Activated CD8-positive, alpha-beta T cell treated with anti-CD3 and anti-CD28 coated beads for 36 hours (primary cell): ENCODE results near the gene DENND6B. TPM values are rescaled to one million over a fixed set of nuclear protein-coding genes. Genes with fewer than 3 reads are reported as not detected.

Experiments
- ATAC-seq: fragments of 200-7000 bp; cut with Tn5 transposase; one replicate; pipeline ENCODE4 v1.10.0; 2021; ENCODE audit warnings: mild to moderate bottlenecking, moderate library complexity
- CTCF ChIA-PET: fragments of 350-600 bp; sonication (Branson Sonifier 250); formaldehyde crosslinking; loops from one replicate; lab custom pipeline; 2021; ENCODE audit warnings: antibody characterized with exemption; lab: Charles Lee
- POLR2A ChIA-PET: fragments of 350-600 bp; sonication (Branson Sonifier 250); formaldehyde crosslinking; loops from one replicate; lab custom pipeline; 2021; ENCODE audit warnings: antibody characterized with exemption; lab: Charles Lee
- DNase-seq: peaks from one replicate; pipeline ENCODE4 v3.0.0-alpha.2; 2020
- H3K27ac Mint-ChIP-seq: one replicate; pipeline ENCODE4 v1.8.0; 2021; ENCODE audit warnings: mild to moderate bottlenecking, mixed read lengths
- H3K27me3 Mint-ChIP-seq: one replicate; pipeline ENCODE4 v1.8.0; 2021; ENCODE audit warnings: mixed read lengths
- H3K36me3 Mint-ChIP-seq: one replicate; pipeline ENCODE4 v1.8.0; 2021; ENCODE audit warnings: low read depth, mixed read lengths
- H3K4me1 Mint-ChIP-seq: one replicate; pipeline ENCODE4 v1.8.0; 2021; ENCODE audit warnings: low read depth, mixed read lengths
- H3K4me3 Mint-ChIP-seq: one replicate; pipeline ENCODE4 v1.8.0; 2021; ENCODE audit warnings: mild to moderate bottlenecking, moderate library complexity, mixed read lengths
- H3K9me3 Mint-ChIP-seq: one replicate; pipeline ENCODE4 v1.8.0; 2021; ENCODE audit warnings: mixed read lengths
- intact Hi-C: fragments of 100-400 bp; cut with micrococcal nuclease; formaldehyde crosslinking; loops from one replicate; pipeline ENCODE4 v1.10.0; 2022
- total RNA-seq, 2 experiments: library from RNA; stranded (reverse); gene quantifications; one replicate each; pipeline ENCODE4 v1.2.3, GENCODE V29; 2021
- TF ChIP-seq, protein P1 (sequence below): fragments of 200-600 bp; IDR thresholded peaks from one replicate; pipeline ENCODE4 v1.8.0; 2022; ENCODE audit warnings: antibody characterized with exemption, mild to moderate bottlenecking

The DENND6B gene
- total RNA-seq, 2 experiments from 2014 or later, result 4.6 to 5.3 TPM

GRCh38 chr22:50264946-50265669, 61.7 kb downstream of the DENND6B start:
- CTCF ChIA-PET, result interaction anchor here (1.8 kb wide), 1 partner anchor 13 kb away, joined by 7 read pairs; no protein-coding TSS in a partner anchor
- no peak for ATAC-seq
- no peak for DNase-seq
- POLR2A ChIA-PET, result no interaction called here
- H3K4me3 Mint-ChIP-seq, result no peak overlapping the region
- no peaks in the 10 kb centered on the region for H3K36me3 Mint-ChIP-seq
- TF ChIP-seq, protein P1, sequence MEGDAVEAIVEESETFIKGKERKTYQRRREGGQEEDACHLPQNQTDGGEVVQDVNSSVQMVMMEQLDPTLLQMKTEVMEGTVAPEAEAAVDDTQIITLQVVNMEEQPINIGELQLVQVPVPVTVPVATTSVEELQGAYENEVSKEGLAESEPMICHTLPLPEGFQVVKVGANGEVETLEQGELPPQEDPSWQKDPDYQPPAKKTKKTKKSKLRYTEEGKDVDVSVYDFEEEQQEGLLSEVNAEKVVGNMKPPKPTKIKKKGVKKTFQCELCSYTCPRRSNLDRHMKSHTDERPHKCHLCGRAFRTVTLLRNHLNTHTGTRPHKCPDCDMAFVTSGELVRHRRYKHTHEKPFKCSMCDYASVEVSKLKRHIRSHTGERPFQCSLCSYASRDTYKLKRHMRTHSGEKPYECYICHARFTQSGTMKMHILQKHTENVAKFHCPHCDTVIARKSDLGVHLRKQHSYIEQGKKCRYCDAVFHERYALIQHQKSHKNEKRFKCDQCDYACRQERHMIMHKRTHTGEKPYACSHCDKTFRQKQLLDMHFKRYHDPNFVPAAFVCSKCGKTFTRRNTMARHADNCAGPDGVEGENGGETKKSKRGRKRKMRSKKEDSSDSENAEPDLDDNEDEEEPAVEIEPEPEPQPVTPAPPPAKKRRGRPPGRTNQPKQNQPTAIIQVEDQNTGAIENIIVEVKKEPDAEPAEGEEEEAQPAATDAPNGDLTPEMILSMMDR, result no peak
- H3K4me1 Mint-ChIP-seq, result peaks cover 12% of the 10 kb centered on the region
- peaks cover 15% of the 10 kb centered on the region for H3K27me3 Mint-ChIP-seq
- intact Hi-C loops, result no loop called here
- no peaks in the 10 kb centered on the region for H3K9me3 Mint-ChIP-seq
- no peak overlapping the region for H3K27ac Mint-ChIP-seq

GRCh38 chr22:50264104-50264745, 62.6 kb downstream of the DENND6B start:
- CTCF ChIA-PET, result interaction anchor here (1.5 kb wide), 1 partner anchor 12 kb away, joined by 4 read pairs; no protein-coding TSS in a partner anchor
- Mint-ChIP-seq H3K27me3 (peaks cover 15% of the 10 kb centered on the region), H3K4me3 (no peak overlapping the region), H3K27ac (no peak overlapping the region), H3K9me3 (no peaks in the 10 kb centered on the region), H3K4me1 (peaks cover 9% of the 10 kb centered on the region), H3K36me3 (no peaks in the 10 kb centered on the region)
- ATAC-seq, result no peak
- no peak for DNase-seq
- intact Hi-C loops, result no loop called here
- POLR2A ChIA-PET, result no interaction called here
- TF ChIP-seq, protein P1, result no peak

- TF ChIP-seq, protein P1, result no peak
- CTCF ChIA-PET, result interaction anchor here (1.1 to 1.8 kb wide), 4 partner anchors 10 to 22 kb away, joined by 3 to 7 read pairs (median 4); partner anchors contain the start of gene HDAC10
- no peak for ATAC-seq
Observed at GRCh38 chr22:50262973-50263617, 63.7 kb downstream of the DENND6B start.

GRCh38 chr22:50262460-50262911, 64.3 kb downstream of the DENND6B start:
- Mint-ChIP-seq H3K36me3 (no peaks in the 10 kb centered on the region), H3K27ac (no peak overlapping the region), H3K4me1 (peaks cover 6% of the 10 kb centered on the region), H3K4me3 (peak overlapping the region; percentile 61), H3K9me3 (no peaks in the 10 kb centered on the region), H3K27me3 (peaks cover 20% of the 10 kb centered on the region)
- ATAC-seq (peak; percentile 38), DNase-seq (peak; percentile 57)
- TF ChIP-seq, protein P1, result no peak
- POLR2A ChIA-PET, result interaction anchor here (0.9 to 1.9 kb wide), 2 partner anchors 17 to 18 kb away, joined by 3 to 6 read pairs; no protein-coding TSS in a partner anchor
- CTCF ChIA-PET, result interaction anchor here (1.1 to 1.8 kb wide), 4 partner anchors 10 to 22 kb away, joined by 3 to 7 read pairs (median 4); partner anchors contain the start of gene HDAC10
- intact Hi-C loops, result no loop called here

More at GRCh38 chr22:50262973-50263617, 63.7 kb downstream of the DENND6B start:
- Mint-ChIP-seq H3K27me3 (peaks cover 20% of the 10 kb centered on the region), H3K4me3 (no peak overlapping the region), H3K27ac (no peak overlapping the region), H3K9me3 (no peaks in the 10 kb centered on the region), H3K4me1 (peaks cover 6% of the 10 kb centered on the region), H3K36me3 (no peaks in the 10 kb centered on the region)
- POLR2A ChIA-PET, result interaction anchor here (0.9 to 1.9 kb wide), 3 partner anchors 18 to 64 kb away, joined by 3 to 6 read pairs (median 4); partner anchors contain the start of gene DENND6B
- DNase-seq, result no peak
- intact Hi-C loops, result no loop called here
